ENCODE results near the gene OPTC.

Gene OPTC

DNA sequence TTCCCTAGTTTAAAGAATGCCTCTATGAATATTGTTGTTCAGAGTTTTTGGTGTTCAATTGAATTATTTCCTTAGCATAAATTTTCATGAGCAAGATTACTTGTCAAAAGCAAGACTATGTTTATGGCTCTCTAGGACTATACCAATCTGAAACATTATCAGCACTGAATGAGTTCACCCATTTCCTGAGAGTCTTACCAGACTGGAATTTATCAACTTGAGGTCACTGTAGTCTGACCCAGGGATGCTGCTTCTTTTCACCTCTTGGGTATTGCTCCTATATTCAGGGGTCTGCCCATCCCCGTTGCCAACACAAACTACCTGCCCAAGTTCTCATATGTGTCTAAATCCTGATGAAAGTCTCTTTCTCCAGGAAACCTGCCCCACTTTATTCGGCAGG, 42.6 kb downstream of the OPTC start:
- DNase-seq (ENCODE audit: low spot score), result no peak

DNA sequence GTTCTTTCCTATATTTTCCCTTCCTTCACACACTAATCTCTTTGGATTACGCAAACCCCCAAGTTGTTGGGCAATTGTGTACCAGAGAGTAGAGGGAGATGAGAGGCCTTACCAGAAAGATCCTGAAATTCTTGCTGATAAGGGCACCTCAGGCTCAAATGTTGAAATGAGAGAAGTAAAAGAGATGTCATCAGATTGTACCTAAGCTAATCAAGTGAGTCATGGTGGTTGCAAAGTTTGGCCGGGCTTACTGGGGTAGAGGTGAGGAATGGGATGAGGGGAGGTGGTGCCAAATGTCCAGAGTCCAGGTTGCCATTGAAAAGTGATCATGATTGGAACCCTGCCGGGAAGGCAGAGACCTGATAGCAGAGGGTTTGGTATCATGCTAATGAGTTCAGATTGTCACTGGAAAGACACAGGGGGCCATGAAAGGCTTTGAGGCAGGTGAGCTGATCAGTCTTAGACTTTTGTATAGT, 43.1 kb downstream of the OPTC start:
- no peak for DNase-seq (ENCODE audit: low spot score)

DNA sequence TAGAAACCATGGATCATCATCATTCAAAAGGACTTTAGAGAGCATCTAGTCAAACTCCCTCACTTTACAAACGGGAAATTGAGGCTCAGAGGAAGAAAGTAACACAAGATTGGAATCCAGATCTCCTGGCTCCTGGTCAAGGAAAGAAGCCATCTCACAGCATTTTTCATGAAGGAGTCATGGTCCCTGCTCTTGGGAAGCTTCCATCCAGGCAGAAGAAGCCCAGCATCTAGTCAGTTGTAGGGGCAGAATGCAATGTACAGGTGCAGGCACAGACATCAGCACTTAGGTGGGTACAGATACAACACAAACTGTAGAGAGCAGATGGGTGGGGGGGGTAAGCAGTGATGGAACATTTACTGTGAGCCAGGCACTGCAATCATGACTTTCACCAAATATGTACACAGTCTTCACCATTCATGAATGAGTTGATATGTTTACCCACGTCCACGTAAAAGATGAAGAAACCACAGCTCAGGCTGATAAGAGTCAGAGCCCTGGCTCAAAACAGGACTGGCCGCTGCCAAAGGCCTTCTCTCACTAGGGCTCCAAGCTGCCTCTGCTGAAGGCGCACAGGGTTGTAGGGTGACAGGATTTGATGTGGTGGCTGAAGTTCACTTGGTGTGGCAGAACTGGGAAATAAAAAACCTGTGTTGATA, 44.0 kb downstream of the OPTC start:
- no peak for DNase-seq (ENCODE audit: low spot score)

DNA sequence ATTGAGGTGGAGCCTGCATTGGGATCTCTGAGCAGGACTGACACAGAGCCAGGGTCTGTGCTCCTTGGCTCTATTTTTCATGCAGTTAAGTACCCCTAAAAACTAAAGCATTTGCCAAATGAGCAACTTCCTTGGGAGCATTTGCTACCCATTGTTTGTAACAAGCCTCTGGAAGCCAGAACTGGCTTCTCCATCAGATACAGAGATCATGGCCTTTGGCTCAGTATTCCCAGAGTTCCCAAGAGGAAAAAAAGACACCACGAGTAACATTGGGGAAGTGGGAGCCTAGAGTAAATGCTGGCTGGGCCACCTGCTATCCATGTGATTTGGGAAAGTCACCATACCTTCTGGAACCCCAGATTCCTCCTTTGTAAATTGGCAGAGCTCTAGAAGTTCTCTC, 44.8 kb downstream of the OPTC start:
- no peak for DNase-seq (ENCODE audit: low spot score)

DNA sequence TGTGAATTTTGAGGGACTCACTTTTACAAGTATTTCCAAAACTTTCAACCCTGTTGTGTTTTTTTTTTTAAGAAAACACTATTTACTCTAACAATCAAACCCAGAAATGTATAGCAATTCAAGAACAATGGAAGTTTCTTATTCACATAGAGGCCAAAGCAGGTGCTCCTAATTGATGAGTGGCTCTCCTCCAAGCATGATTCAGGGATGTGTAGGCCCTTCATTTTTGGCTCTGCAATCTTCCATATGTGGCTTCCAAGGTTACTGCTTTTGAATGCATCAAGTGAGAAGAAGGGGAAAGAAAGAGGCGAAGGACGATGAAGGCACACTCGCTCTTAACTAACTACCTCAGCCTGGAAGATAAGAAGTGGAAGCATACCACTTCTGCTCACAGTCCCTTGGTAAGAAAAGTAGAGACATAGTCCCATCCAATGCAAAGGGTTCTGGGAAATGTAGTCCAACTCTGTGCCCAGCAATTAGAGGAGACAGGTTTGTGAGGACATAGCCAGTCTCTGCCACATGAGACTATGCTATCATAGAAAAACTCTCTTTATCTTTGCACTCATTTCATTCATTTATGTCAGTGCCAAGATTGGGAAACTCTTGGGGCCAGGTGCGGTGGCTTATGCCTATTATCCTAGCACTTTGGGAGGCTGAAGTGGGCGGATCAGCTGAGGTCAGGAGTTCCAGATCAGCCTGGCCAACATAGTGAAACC, 46.0 kb downstream of the OPTC start:
- no peak for DNase-seq (ENCODE audit: low spot score)

DNA sequence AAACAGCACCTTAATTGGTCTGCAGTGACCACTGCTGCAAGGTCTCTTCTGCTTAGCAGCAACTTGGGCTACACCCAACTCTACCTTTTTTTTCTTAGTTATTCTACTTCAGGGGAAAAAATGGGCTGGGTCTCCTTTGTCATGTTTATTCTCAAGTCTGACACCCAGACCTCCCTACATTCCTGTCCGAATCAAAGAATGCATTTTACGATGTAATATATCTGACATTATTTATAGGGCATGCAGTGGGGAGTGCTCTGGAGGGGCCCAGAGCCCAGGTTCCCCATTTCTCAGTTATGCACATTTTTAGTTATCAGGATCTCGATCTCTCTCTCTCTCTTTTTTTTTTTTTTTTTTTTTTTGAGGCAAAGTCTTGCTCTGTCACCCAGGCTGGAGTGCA, 50.5 kb downstream of the OPTC start:
- no peak for DNase-seq (ENCODE audit: low spot score)

DNA sequence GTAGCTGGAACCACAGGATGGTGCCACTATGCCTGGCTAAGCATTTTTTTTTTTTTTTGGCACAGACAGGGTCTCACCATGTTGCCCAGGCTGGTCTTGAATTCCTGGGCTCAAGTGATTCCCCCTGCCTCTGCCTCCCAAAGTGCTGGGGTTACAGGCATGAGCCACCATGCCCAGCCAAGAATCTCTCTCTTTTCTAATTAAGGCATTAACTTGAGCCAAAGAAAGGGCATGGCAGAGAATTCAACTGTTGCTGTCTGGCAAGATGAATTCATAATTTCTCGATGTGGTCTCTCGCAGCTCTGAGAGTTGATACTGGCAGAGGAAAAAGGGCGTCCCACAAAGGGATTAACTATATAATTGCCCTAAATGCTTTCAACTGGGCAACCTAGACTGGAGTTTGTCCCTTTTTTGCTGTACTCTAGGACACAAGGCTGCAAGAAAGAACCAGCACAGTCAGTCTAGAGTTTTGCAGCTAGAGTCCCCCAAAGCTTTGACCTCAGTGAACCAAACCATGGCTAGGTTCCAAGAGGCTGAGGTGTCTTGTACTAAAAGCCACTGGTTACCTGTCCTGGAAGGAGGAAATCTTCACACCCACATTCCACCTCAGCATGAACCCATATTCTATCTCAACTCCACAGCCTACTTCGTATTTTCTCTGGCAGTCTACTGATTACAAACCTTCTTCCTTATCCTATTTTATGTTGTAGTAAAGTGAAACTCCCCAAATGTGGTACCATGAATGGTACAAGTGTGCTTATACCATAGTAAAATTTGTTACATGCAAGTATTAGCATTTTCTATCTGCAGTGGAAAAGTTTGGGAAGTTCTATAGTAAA, 51.2 kb downstream of the OPTC start:
- DNase-seq (ENCODE audit: low spot score), result no peak

DNA sequence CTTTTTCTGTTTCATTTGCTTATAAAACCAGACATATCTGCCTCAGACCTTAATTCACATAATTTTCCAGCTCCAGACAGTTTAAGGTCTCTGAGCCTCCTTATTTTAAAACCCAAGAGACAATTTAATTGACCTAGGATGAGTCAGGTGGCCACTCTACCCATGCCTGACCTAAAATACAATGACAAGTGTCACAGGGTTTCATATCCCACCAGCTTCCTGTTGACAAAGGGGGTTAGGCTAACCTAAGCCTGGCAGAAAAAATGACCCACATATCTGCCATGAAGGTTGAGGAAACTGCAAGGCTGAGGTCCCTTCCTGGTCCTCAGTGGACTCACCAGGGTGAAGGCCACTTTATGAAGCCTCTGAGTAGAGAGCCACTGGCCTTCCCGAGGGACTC, 52.3 kb downstream of the OPTC start:
- DNase-seq (ENCODE audit: low spot score), result no peak

DNA sequence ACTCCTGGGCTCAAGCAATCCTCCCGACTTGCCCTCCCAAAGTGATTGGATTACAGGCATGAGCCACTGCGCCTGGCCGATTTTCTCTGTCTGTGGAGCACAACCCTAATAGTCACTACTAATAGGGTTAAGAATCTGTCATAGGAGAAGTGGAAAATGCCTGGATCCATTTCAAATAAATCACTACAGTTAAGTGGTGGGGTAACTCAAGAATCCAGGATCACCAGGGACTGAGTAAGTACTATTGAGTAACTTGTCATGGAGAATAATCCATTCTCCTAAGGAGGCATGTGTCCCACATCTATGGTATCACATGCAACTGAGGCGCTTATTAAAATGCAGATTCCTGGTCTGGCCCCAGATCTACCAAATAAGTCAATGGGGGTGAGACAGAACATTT, 53.2 kb downstream of the OPTC start:
- DNase-seq (ENCODE audit: low spot score), result no peak

DNA sequence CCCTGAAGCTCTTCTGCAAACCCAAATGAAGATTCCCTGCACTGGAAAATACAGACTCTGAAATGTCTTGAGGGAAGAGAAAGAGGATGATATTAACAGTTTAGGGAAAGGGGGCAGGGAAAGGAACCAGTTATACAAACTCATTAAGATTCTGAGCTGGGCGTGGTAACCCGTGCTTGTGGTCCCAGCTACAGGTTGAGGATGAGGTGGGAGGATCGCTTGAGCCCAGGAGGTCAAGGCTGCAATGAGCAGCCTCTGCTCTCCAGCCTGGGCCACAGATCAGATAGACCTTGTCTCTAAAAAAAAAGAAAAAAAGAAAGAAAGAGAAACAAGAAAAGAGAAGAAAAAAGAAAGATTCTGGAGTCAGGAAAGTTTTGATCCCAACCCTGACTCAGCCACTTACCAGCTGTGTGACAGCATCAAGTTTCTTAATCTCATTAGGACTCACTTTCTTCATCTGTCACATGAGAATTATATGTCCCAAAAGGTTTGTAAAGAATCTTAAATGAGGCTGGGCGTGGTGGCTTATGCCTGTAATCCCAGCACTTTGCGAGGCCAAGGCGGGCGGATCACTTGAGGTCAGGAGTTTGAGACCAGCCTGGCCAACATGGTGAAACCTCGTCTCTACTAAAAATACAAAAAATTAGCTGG, 53.9 kb downstream of the OPTC start:
- no peak for DNase-seq (ENCODE audit: low spot score)

DNA sequence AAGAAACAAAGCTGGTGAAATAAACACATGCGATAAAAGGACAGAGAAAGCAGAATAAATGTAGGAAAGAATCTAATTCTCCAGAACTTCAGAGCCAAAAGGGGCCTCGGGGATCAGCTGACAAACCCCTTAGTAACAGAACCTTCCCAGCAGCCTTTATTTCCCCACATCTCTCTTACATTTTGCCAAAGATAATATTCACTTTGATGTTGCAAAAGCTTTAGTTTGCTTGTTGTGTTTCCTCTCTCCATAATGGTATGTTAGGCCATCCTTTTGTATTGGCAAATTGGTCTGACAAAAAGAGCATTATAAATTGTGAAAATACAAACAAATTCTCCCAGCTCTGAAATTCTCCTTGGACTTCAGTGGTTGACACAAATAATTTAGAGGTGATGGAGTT, 54.9 kb downstream of the OPTC start:
- DNase-seq (ENCODE audit: low spot score), result no peak

DNA sequence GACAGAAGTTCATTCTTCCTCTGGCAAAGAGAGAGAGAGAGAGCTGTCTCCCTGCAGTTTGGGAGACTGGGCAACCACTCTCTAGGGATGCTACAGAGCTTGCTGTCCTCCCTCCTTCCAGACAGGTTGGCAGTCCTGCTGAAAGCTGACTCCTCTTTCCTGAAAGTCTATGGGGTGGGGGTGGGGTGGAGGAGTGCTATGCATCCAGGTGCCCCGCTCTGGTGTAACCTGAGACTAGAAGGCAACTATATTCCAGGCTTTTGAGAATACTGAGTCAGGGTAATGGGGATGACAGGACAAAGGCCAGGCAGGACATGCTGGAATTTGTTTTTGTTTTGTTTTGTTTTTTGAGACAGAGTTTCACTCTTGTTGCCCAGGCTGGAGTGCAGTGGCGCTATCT, 55.4 kb downstream of the OPTC start:
- DNase-seq (ENCODE audit: low spot score), result no peak

DNA sequence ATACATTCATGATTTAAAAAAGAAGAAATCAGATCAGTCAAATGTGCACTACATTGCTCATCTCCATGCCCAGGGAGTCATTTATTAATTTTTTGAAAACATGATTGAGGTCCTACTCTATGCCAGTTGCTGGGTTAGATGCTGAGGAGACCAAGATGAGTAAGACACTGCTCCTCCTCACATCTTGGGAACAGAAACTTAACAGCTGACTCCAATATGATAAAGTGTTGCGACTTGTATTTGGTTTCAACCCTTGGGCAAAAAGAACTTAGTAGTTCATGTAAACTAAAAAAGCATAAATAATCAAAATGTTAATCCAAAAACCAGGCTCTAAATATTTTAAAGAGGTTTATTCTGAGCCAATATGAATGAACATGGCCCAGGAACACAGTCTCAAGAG, 56.9 kb downstream of the OPTC start:
- no peak for DNase-seq (ENCODE audit: low spot score)

DNA sequence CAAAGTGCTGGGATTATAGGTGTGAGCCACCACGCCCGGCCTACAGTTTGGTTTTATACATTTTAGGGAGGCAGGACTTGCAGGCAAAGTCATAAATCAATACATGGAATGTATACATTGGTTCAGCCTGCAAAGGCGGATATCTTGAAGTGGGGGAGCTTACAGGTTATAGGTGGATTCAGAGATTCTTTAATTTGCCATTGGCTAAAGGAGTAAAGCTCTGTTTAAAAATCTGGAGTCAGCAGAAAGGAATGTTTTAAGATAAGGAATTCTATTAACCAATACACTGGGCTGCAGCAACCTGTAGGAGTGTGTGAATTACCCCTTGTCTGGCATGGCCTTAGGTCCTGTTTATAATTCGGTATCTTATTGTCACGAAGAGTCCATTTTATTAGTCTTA, 57.6 kb downstream of the OPTC start:
- no peak for DNase-seq (ENCODE audit: low spot score)

DNA sequence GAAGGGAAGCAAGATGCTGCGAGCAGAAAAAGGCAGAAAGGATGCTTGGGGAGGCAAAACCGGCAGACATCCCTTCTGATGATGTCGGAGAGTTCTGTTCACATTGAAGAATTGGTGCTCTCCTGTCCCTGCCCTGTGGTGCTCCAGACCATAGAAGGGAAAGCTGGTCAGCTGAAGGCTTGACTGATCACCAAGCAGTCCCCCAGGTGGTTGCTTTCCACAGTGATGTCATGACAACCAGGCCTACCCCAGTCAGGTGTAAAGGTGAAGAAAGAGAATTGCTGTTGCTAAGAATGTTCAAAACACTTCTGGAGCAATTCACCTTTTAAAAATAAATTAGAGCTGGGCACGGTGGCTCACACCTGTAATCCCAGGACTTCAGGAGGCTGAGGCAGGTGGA, 59.5 kb downstream of the OPTC start:
- DNase-seq (ENCODE audit: low spot score), result no peak

DNA sequence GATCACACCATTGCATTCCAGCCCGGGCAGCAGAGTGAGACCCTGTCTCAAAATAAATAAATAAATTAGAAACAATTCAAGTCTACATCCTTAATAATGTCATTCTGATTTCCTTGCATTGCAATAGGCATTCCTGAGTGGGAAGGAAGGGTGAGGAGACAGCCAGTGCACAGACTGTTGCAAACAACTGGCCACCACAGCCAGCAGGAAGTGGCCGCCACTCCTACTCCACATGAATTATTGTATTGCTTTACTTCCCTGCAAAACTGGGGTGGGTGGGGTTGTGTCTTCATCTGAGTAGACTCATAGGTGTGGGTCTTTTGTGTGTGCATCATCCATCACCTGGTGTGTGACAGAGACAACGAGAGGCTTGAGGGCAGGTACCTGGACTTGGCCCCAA, 60.1 kb downstream of the OPTC start:
- DNase-seq (ENCODE audit: low spot score), result no peak

DNA sequence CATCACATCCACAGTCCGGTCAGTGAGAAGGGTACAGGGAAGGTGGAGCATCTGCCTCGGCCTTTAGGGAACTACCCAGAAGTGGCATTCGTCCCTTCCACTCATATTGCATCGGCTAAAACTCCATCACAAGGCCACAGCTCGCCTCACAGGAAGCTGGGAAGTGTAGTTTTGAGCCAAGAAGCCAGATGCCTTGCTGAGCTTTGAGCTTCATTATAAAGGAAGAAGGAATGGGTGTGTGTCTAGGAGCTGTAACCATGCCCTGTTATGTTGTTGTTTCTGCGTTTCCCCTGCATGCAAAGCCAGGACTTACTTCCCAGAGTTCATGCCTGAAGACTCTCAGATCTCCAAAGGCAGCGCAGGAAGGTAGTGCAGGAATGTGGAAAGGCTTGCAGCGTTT, 61.1 kb downstream of the OPTC start:
- DNase-seq (ENCODE audit: low spot score), result no peak

DNA sequence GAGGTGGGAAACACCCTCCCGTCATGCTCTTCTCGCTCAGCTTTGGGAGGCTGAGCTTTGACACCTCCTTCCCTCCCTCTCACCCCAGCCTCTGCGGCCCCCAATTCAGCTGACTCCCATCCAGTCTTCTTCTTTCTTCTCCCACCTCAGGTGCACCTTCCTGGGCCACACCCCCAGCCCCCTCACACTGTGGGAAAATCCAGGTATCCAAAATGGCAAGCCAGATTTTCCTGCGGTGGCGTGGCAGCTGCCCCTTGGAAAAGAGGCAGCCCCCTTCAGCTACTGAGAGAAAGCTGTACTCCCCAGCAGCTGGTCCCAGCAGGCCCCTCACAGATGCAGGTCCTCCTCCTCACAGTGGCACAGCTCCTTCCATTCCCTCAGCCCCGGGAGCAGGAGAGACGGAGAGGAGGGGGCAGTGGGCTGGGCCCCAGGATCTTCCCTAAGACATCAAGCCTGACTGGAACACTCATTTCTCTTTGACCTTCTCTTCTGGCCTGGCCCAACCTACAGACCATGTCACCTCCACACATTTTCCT, 61.6 kb downstream of the OPTC start:
- DNase-seq (ENCODE audit: low spot score), result no peak

DNA sequence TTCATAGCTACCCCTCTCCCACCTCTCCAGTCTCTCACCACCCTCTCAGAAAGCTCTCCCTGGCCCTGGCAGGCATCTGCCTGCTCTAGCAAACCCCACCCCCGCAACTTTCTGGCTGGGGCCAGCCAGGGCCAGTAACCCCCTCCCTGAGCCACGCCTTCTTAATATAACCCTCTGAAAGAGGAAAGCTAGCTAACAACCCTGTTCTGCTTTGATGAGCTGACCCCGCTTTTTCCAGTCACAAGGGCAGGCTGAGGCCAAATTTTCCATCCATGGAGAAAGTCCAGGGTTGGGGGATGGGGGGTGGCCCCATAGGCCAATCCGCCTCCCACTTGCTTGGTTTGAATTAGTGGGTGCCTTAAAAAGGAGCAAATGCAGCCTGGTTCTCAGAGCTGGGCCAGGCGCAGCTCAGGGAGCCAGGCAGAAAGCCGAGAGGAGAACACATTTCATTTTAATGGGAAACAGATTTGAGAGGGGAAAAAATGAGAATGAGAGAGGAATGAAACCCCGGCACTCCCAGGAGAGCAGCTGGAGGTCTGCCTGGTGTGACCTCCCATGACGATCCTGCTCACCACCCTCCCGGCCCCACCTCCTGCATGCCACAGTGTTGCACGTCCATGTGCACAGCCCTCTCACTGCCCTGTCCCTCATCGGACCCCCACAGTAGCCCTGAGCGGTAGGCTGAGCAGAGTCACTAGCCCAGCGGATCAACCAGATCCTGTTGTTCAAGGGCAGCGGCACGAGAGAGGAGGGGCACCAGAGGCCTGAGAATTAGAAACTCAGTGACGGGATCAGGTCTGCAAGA, 62.3 kb downstream of the OPTC start:
- no peak for DNase-seq (ENCODE audit: low spot score)

DNA sequence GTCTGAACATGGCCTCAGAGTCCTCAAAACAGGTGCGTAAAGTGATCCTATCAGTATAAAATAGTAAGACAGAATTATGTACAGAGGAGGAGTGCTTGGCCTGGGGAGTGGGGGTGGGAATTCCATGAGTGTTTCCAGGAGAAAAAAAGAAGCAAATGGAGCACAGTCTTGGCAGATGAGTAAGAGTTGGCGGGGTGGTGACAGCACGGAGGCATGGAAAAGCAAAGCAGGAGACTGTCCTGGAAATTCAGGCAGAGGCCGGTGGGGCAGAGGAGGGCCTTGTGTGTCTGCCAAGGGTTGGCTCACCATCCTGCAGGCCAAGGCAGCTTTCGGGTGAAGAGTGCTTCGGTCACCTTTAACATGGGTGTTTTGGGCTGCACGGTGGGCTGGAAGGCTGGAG, 63.4 kb downstream of the OPTC start:
- peak; percentile 41 for DNase-seq (ENCODE audit: low spot score)

DNA sequence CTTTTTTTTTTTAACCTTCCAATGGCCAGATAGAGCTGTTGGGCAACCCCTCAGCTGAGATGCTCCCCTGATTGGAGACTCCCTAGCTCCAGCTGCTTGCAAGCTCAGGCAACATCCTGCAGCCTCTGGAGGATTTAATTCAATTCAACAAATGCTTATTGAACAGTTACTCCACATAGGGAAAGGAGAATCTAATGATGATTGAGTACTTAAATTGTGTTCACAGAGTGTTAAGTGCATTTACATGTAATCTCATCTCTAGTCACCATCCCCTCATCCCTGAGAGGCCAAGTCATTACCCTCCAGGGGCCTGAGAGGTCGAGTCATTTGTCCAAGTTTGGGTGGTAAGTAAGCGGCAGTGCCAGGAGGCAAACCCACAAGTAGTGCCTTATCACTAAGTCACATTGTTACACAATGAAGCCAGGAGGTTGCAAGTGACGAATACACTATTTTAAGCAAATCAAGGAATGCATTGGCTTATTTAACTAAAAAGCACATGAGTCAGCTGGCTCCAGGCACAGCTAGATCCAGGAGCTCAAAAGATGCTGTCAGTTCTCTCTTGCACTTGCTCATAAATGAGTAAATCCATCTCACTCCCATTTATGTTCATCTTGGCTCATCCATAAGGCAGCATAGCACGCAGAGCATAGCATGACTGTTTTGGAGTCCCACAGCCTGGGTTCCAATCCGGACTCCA, 64.3 kb downstream of the OPTC start:
- DNase-seq (ENCODE audit: low spot score), result peak; percentile 78
